ENCODE data around the gene H2BW2. TPM values are rescaled to one million over a fixed set of nuclear protein-coding genes. Genes with fewer than 3 reads are reported as not detected.

Gene H2BW2
- total RNA-seq, 1 experiment from 2014 or later, result not detected

DNA sequence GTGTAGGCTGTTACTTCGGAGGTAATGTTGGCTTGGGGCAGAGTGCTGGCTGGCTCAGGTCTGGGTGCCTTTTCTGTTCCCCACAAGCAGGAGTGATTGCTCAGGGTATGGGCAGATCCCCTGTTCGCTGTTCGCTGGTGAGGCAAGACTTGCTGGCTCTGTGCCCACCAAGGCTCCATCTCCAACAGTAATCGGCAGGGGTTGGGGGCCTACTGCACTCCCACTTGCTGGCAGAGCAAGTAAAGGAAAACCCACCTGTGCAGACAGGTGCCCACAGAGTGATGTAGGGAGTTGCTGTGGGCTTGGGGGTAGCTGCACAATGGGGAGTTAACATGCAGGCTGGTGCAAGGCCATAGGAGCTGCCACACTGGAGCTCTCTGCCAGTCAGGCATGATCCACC is 44.3 kb downstream of the H2BW2 start:
- no TSS peak for BruUV-seq (replicated peaks)
- DNase-seq (ENCODE audit: low read depth, low spot score), result no peak
- Histone ChIP-seq H3K27me3 (ENCODE audit: control insufficient read depth, insufficient read depth, low read length) (peaks cover 2% of the 10 kb centered on the region; the same call in 1 of the 2 replicates), H3K27ac (ENCODE audit: low read length) (no peak overlapping the region), H3K4me1 (ENCODE audit: control insufficient read depth, insufficient read depth, low read length) (no peaks in the 10 kb centered on the region), H3K36me3 (ENCODE audit: control insufficient read depth, insufficient read depth, low read length) (no peaks in the 10 kb centered on the region), H3K9me3 (ENCODE audit: control insufficient read depth, insufficient read depth, low read depth, low read length) (no peaks in the 10 kb centered on the region), H3K4me3 (ENCODE audit: low read depth in 2 of 2, low read length in 2 of 2) (no peak overlapping the region)
- in situ Hi-C loops (cut with HindIII; ENCODE audit: low pct_unique_long_range_greater_than_20kb, low sequenced_read_pairs) (no loop called here), intact Hi-C loops (cut with micrococcal nuclease; ENCODE audit: unreplicated experiment) (no loop called here)
- TF ChIP-seq POLR2AphosphoS5 (IDR thresholded peaks at IDR 0.05; ENCODE audit: low read depth, low read length) (no peak), REST (IDR thresholded peaks at IDR 0.05; ENCODE audit: insufficient read depth in 1 of 2, low read depth in 2 of 2, low read length in 1 of 2) (no peak), SIN3A (IDR thresholded peaks at IDR 0.05; ENCODE audit: borderline replicate concordance, insufficient read depth, low read depth, low read length) (no peak), CTCF (IDR thresholded peaks at IDR 0.05) (no peak), TCF7L2 (IDR thresholded peaks at IDR 0.05; ENCODE audit: low read depth, low read length) (no peak)
- CTCF ChIA-PET, result no interaction called here
- no peak for ATAC-seq
- POLR2A ChIA-PET, result no interaction called here

DNA sequence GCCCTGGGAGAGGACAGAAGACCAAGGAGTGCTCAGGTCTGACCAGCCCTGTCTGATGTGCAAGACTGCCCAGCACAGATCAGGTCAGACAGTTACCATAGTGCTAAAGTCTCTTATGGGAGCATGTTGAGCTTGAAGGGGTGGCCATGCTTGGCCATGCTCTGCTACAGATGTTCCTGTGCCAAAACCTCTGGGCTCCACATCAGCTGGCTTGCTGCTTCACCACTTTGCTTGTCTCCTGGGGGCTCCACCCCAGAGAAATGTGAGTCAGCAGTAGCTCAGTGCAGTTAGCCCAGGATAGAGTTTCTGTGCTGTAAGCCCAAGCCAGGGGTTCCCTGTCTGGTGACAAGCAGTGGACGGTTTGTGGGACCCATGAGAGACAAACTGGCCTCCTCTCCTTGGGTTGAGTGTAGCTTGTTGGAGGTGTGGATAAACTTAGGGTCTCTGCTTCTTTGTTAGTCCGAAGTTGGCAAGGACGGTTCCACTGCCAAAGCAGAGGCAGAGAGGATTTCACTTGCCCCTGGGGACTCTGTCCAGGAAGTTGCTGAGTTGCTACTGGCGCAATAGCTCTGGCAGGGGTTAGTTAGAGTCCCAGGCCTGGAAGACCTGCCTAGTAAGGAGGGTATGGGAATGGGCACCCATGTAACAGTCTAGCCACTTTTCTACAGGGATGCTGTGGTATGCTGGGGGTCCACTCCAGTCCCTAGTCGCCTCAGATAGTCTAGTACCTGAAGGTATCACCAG is 45.0 kb downstream of the H2BW2 start:
- in situ Hi-C loops (cut with HindIII; ENCODE audit: low pct_unique_long_range_greater_than_20kb, low sequenced_read_pairs) (no loop called here), intact Hi-C loops (cut with micrococcal nuclease; ENCODE audit: unreplicated experiment) (no loop called here)
- ATAC-seq, result no peak
- Histone ChIP-seq H3K27ac (ENCODE audit: low read length) (no peak overlapping the region), H3K4me1 (ENCODE audit: control insufficient read depth, insufficient read depth, low read length) (no peaks in the 10 kb centered on the region), H3K27me3 (ENCODE audit: control insufficient read depth, insufficient read depth, low read length) (peaks cover 2% of the 10 kb centered on the region; the same call in 1 of the 2 replicates), H3K4me3 (ENCODE audit: low read depth in 2 of 2, low read length in 2 of 2) (no peak overlapping the region), H3K36me3 (ENCODE audit: control insufficient read depth, insufficient read depth, low read length) (no peaks in the 10 kb centered on the region), H3K9me3 (ENCODE audit: control insufficient read depth, insufficient read depth, low read depth, low read length) (no peaks in the 10 kb centered on the region)
- ChIA-PET CTCF (no interaction called here), POLR2A (no interaction called here)
- no TSS peak for BruUV-seq (replicated peaks)
- TF ChIP-seq REST (IDR thresholded peaks at IDR 0.05; ENCODE audit: insufficient read depth in 1 of 2, low read depth in 2 of 2, low read length in 1 of 2) (no peak), POLR2AphosphoS5 (IDR thresholded peaks at IDR 0.05; ENCODE audit: low read depth, low read length) (no peak), TCF7L2 (IDR thresholded peaks at IDR 0.05; ENCODE audit: low read depth, low read length) (no peak), SIN3A (IDR thresholded peaks at IDR 0.05; ENCODE audit: borderline replicate concordance, insufficient read depth, low read depth, low read length) (no peak), CTCF (IDR thresholded peaks at IDR 0.05) (no peak)
- DNase-seq (ENCODE audit: low read depth, low spot score), result no peak

All from Panc1 (cell line).